Coronary artery (tissue), 2 donors: ENCODE measurements around the gene PSMD5.

ENCODE experiments used
- DNase-seq: peaks from one replicate; pipeline ENCODE4 v3.0.0-alpha.2; 2017; ENCODE audit warnings: low spot score
- H3K27ac ChIP-seq, 2 donors: fragments of 200-600 bp; sonication (generic); one replicate each; pipeline ENCODE4 v1.5.1; 2016 to 2019
- H3K4me3 ChIP-seq: fragments of 200-600 bp; sonication (generic); 2 replicates; pipeline ENCODE4 v1.5.1; 2016; ENCODE audit warnings: mild to moderate bottlenecking, moderate library complexity
- CTCF ChIP-seq: fragments of 200-600 bp; sonication (generic); IDR thresholded peaks from one replicate; pipeline ENCODE4 v1.5.1; 2019; ENCODE audit warnings: antibody characterized with exemption

PSMD5 gene

GRCh38 chr9:120850315-120850714 is 7.6 kb upstream of the PSMD5 start:
- DNase-seq: no peak
- no peak for TF ChIP-seq CTCF
- Histone ChIP-seq H3K4me3 (no peak overlapping the region), H3K27ac (no peak overlapping the region)

GRCh38 chr9:120846906-120847305 is 4.2 kb upstream of the PSMD5 start:
- DNase-seq: no peak

GRCh38 chr9:120846251-120846889 is 3.6 kb upstream of the PSMD5 start:
- Histone ChIP-seq H3K4me3 (no peak overlapping the region), H3K27ac (no peak overlapping the region)
- DNase-seq: no peak
- no peak for TF ChIP-seq CTCF

More at GRCh38 chr9:120846906-120847305, 4.2 kb upstream of the PSMD5 start:
- Histone ChIP-seq H3K27ac (no peak overlapping the region), H3K4me3 (no peak overlapping the region)
- TF ChIP-seq CTCF: no peak

- TF ChIP-seq CTCF: no peak
Observed at GRCh38 chr9:120845255-120845654, 2.5 kb upstream of the PSMD5 start.

GRCh38 chr9:120841930-120842684 is 615 bp downstream of the PSMD5 start:
- TF ChIP-seq CTCF: no peak
- DNase-seq: no peak
- Histone ChIP-seq H3K4me3 (peak overlapping the region; percentile 96), H3K27ac (peak overlapping the region; percentile 92 to 96)

More at GRCh38 chr9:120845255-120845654, 2.5 kb upstream of the PSMD5 start:
- no peak overlapping the region for H3K27ac ChIP-seq
- no peak overlapping the region for H3K4me3 ChIP-seq
- no peak for DNase-seq

- no peak overlapping the region for H3K4me3 ChIP-seq
- TF ChIP-seq CTCF: no peak
- no peak overlapping the region for H3K27ac ChIP-seq
- no peak for DNase-seq
Observed at GRCh38 chr9:120839146-120839545, 3.6 kb downstream of the PSMD5 start.

GRCh38 chr9:120837921-120838320 is 4.8 kb downstream of the PSMD5 start:
- H3K27ac ChIP-seq: no peak overlapping the region
- no peak overlapping the region for H3K4me3 ChIP-seq
- TF ChIP-seq CTCF: no peak
- DNase-seq: no peak
